ENCODE data around the gene DHX35. TPM values are rescaled to one million over a fixed set of nuclear protein-coding genes. Genes with fewer than 3 reads are reported as not detected.
A peak's percentile ranks its signal among the peaks of the same experiment; 100 is the strongest.

Gene DHX35
- total and polyA plus RNA-seq, 9 donors = 7.6 to 10.1 (median 9.2) TPM

- WGBS (ENCODE audit: insufficient coverage) = 48% methylated on average over 4 of the region's 7 CpGs
- DNase-seq = no peak
- H3K9me3 ChIP-seq (replicated peaks; ENCODE audit: control insufficient read depth, low read depth, low read length) = no peaks in the 10 kb centered on the region
- peaks cover 5% of the 10 kb centered on the region for H3K27me3 ChIP-seq (ENCODE audit: control insufficient read depth, insufficient read depth, low read length)
- H3K27ac ChIP-seq (ENCODE audit: low read length) = no peak overlapping the region
- no peak overlapping the region for H3K4me3 ChIP-seq (ENCODE audit: low read length)
- no peaks in the 10 kb centered on the region for H3K4me1 ChIP-seq (ENCODE audit: control insufficient read depth, insufficient read depth, low read length)
- H3K36me3 ChIP-seq (ENCODE audit: control insufficient read depth, insufficient read depth, low read length) = no peaks in the 10 kb centered on the region
Observed at GRCh38 chr20:39070484-39071231, 108.5 kb downstream of the DHX35 start.

- Histone ChIP-seq H3K27ac (ENCODE audit: low read length) (no peak overlapping the region), H3K27me3 (ENCODE audit: control insufficient read depth, insufficient read depth, low read length) (peaks cover 7% of the 10 kb centered on the region), H3K4me1 (ENCODE audit: control insufficient read depth, insufficient read depth, low read length) (no peaks in the 10 kb centered on the region), H3K4me3 (ENCODE audit: low read length) (no peak overlapping the region), H3K9me3 (replicated peaks; ENCODE audit: control insufficient read depth, low read depth, low read length) (no peaks in the 10 kb centered on the region), H3K36me3 (ENCODE audit: control insufficient read depth, insufficient read depth, low read length) (no peaks in the 10 kb centered on the region)
- no peak for DNase-seq
- 82% methylated on average over 5 of the region's 11 CpGs for WGBS (ENCODE audit: insufficient coverage)
Observed at GRCh38 chr20:39072132-39072531, 110.0 kb downstream of the DHX35 start.

GRCh38 chr20:39072653-39073052 lies 110.5 kb downstream of the DHX35 start:
- Histone ChIP-seq H3K36me3 (ENCODE audit: control insufficient read depth, insufficient read depth, low read length) (no peaks in the 10 kb centered on the region), H3K27ac (ENCODE audit: low read length) (no peak overlapping the region), H3K27me3 (ENCODE audit: control insufficient read depth, insufficient read depth, low read length) (peaks cover 7% of the 10 kb centered on the region), H3K4me1 (ENCODE audit: control insufficient read depth, insufficient read depth, low read length) (no peaks in the 10 kb centered on the region), H3K4me3 (ENCODE audit: low read length) (no peak overlapping the region), H3K9me3 (replicated peaks; ENCODE audit: control insufficient read depth, low read depth, low read length) (no peaks in the 10 kb centered on the region)
- no peak for DNase-seq
- WGBS (ENCODE audit: insufficient coverage) = no CpG with 5 or more reads among the region's 2 CpGs

- H3K27me3 ChIP-seq (ENCODE audit: control insufficient read depth, insufficient read depth, low read length) = peaks cover 4% of the 10 kb centered on the region
- H3K27ac ChIP-seq (ENCODE audit: low read length) = no peak overlapping the region
- WGBS (ENCODE audit: insufficient coverage) = 82% methylated on average over 1 of the region's 2 CpGs
- no peaks in the 10 kb centered on the region for H3K36me3 ChIP-seq (ENCODE audit: control insufficient read depth, insufficient read depth, low read length)
- no peaks in the 10 kb centered on the region for H3K9me3 ChIP-seq (replicated peaks; ENCODE audit: control insufficient read depth, low read depth, low read length)
- DNase-seq = no peak
- no peaks in the 10 kb centered on the region for H3K4me1 ChIP-seq (ENCODE audit: control insufficient read depth, insufficient read depth, low read length)
- no peak overlapping the region for H3K4me3 ChIP-seq (ENCODE audit: low read length)
Observed at GRCh38 chr20:39075731-39076130, 113.6 kb downstream of the DHX35 start.

GRCh38 chr20:39076958-39077357 lies 114.8 kb downstream of the DHX35 start:
- Histone ChIP-seq H3K27ac (ENCODE audit: low read length) (no peak overlapping the region), H3K9me3 (replicated peaks; ENCODE audit: control insufficient read depth, low read depth, low read length) (no peaks in the 10 kb centered on the region), H3K36me3 (ENCODE audit: control insufficient read depth, insufficient read depth, low read length) (no peaks in the 10 kb centered on the region), H3K4me3 (ENCODE audit: low read length) (no peak overlapping the region), H3K27me3 (ENCODE audit: control insufficient read depth, insufficient read depth, low read length) (peaks cover 4% of the 10 kb centered on the region), H3K4me1 (ENCODE audit: control insufficient read depth, insufficient read depth, low read length) (no peaks in the 10 kb centered on the region)
- WGBS (ENCODE audit: insufficient coverage) = 34% methylated on average over 5 of the region's 7 CpGs
- no peak for DNase-seq

GRCh38 chr20:39080326-39080725 lies 118.2 kb downstream of the DHX35 start:
- Histone ChIP-seq H3K4me3 (ENCODE audit: low read length) (no peak overlapping the region), H3K4me1 (ENCODE audit: control insufficient read depth, insufficient read depth, low read length) (peaks cover 12% of the 10 kb centered on the region), H3K27ac (ENCODE audit: low read length) (no peak overlapping the region), H3K36me3 (ENCODE audit: control insufficient read depth, insufficient read depth, low read length) (no peaks in the 10 kb centered on the region), H3K27me3 (ENCODE audit: control insufficient read depth, insufficient read depth, low read length) (peaks cover 4% of the 10 kb centered on the region), H3K9me3 (replicated peaks; ENCODE audit: control insufficient read depth, low read depth, low read length) (peaks cover 2% of the 10 kb centered on the region)
- no peak for DNase-seq
- WGBS (ENCODE audit: insufficient coverage) = no CpG with 5 or more reads among the region's 1 CpG

- Histone ChIP-seq H3K4me1 (ENCODE audit: control insufficient read depth, insufficient read depth, low read length) (peaks cover 12% of the 10 kb centered on the region), H3K4me3 (ENCODE audit: low read length) (no peak overlapping the region), H3K9me3 (replicated peaks; ENCODE audit: control insufficient read depth, low read depth, low read length) (peaks cover 5% of the 10 kb centered on the region), H3K36me3 (ENCODE audit: control insufficient read depth, insufficient read depth, low read length) (no peaks in the 10 kb centered on the region), H3K27ac (ENCODE audit: low read length) (no peak overlapping the region), H3K27me3 (ENCODE audit: control insufficient read depth, insufficient read depth, low read length) (peaks cover 4% of the 10 kb centered on the region)
- 0% methylated on average over 1 of the region's 5 CpGs for WGBS (ENCODE audit: insufficient coverage)
- DNase-seq = peak; percentile 83
Observed at GRCh38 chr20:39081255-39081654, 119.1 kb downstream of the DHX35 start.

- H3K9me3 ChIP-seq (replicated peaks; ENCODE audit: control insufficient read depth, low read depth, low read length) = peaks cover 5% of the 10 kb centered on the region
- WGBS (ENCODE audit: insufficient coverage) = 50% methylated on average over 3 of the region's 8 CpGs
- H3K27me3 ChIP-seq (ENCODE audit: control insufficient read depth, insufficient read depth, low read length) = peaks cover 2% of the 10 kb centered on the region
- H3K4me1 ChIP-seq (ENCODE audit: control insufficient read depth, insufficient read depth, low read length) = peaks cover 12% of the 10 kb centered on the region
- no peaks in the 10 kb centered on the region for H3K36me3 ChIP-seq (ENCODE audit: control insufficient read depth, insufficient read depth, low read length)
- no peak overlapping the region for H3K27ac ChIP-seq (ENCODE audit: low read length)
- no peak overlapping the region for H3K4me3 ChIP-seq (ENCODE audit: low read length)
- peak; percentile 12 for DNase-seq
Observed at GRCh38 chr20:39082622-39083398, 120.7 kb downstream of the DHX35 start.

GRCh38 chr20:39083761-39084160 lies 121.6 kb downstream of the DHX35 start:
- Histone ChIP-seq H3K4me1 (ENCODE audit: control insufficient read depth, insufficient read depth, low read length) (peaks cover 12% of the 10 kb centered on the region), H3K4me3 (ENCODE audit: low read length) (no peak overlapping the region), H3K27ac (ENCODE audit: low read length) (no peak overlapping the region), H3K27me3 (ENCODE audit: control insufficient read depth, insufficient read depth, low read length) (peaks cover 2% of the 10 kb centered on the region), H3K36me3 (ENCODE audit: control insufficient read depth, insufficient read depth, low read length) (no peaks in the 10 kb centered on the region), H3K9me3 (replicated peaks; ENCODE audit: control insufficient read depth, low read depth, low read length) (peaks cover 5% of the 10 kb centered on the region)
- DNase-seq = no peak
- 54% methylated on average over 3 of the region's 6 CpGs for WGBS (ENCODE audit: insufficient coverage)

- Histone ChIP-seq H3K36me3 (ENCODE audit: control insufficient read depth, insufficient read depth, low read length) (no peaks in the 10 kb centered on the region), H3K4me3 (ENCODE audit: low read length) (no peak overlapping the region), H3K4me1 (ENCODE audit: control insufficient read depth, insufficient read depth, low read length) (no peaks in the 10 kb centered on the region), H3K9me3 (replicated peaks; ENCODE audit: control insufficient read depth, low read depth, low read length) (peaks cover 5% of the 10 kb centered on the region), H3K27me3 (ENCODE audit: control insufficient read depth, insufficient read depth, low read length) (no peaks in the 10 kb centered on the region), H3K27ac (ENCODE audit: low read length) (no peak overlapping the region)
- WGBS (ENCODE audit: insufficient coverage) = no CpG with 5 or more reads among the region's 1 CpG
- DNase-seq = no peak
Observed at GRCh38 chr20:39089029-39089428, 126.9 kb downstream of the DHX35 start.

All from muscle of leg (tissue), 11 donors.